ENCODE results near the gene VSX1.

The VSX1 gene

DNA sequence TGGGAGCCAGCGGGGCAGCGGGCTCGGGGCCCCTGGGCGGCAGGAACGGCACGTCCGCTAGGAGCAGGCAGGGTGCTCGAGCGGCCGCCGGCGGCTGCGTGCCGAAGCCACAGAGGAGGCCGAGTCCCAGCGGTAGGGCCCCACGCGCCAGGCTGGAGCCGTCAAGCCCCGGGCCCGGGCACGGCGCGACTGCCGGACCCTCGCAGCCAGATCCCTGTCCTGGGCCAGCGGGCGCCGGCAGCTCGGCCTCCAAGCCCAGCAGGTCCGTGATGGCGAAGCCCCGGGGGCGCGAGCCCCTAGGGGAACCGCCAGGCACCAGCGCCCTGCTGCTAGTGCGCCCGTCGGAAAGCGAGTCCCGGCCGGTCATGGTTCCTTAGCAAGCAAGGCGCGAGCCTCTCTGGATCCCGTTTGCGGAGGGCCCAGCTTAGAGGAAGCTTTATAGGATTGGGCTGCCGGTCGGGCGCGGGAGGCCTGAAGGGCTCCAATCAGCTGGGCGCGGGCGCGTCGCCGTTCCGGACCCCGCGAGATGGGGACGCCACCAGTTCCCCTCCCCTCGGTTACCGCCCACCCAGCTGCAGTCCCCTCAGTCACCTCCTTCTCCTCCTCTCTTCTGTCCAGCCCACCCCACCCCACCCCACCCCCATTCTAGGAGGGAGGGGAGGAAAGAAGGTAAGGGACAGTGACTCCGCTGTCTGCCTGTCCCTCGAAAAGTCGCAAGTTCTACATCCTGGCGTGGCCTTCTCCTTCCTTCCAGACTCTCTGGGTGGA, at the start of gene VSX1:
Gene VSX1, minus strand, starts transcription at position 412 of the 768 bp plus-strand sequence. Its CDS starts 45 bp downstream, at position 367.
- no peak for TF ChIP-seq CTCF (IDR thresholded peaks at IDR 0.05; ENCODE audit: low read depth, low read length, missing control alignments)
- DNase-seq (ENCODE audit: extremely low read depth, low read depth): no peak
- H3K4me3 ChIP-seq (replicated peaks; ENCODE audit: low read depth, low read length): no peak within 1 kb of the TSS

DNA sequence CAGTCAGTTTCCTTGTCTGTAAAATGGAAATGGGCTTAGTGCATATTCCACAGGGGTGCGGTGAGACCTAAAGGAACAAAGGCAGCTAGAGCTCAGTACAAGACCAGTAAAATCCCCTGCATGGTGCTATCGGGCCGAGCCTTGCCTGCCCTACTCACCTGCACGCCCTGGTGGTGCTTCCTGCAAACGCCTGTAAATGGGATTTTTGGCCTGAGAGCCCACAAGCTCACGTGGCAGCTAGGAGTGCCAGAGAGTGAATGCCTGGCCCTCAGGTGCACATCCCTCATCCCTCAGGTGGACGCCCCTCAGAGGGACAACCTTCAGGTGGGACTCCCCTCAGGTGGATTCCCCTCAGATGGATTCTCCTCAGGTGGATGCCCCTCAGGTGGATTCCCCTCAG, 48.0 kb upstream of the VSX1 start:
- DNase-seq (ENCODE audit: extremely low read depth, low read depth): no peak
- no peak overlapping the region for H3K4me3 ChIP-seq (replicated peaks; ENCODE audit: low read depth, low read length)
- TF ChIP-seq CTCF (IDR thresholded peaks at IDR 0.05; ENCODE audit: low read depth, low read length, missing control alignments): no peak

DNA sequence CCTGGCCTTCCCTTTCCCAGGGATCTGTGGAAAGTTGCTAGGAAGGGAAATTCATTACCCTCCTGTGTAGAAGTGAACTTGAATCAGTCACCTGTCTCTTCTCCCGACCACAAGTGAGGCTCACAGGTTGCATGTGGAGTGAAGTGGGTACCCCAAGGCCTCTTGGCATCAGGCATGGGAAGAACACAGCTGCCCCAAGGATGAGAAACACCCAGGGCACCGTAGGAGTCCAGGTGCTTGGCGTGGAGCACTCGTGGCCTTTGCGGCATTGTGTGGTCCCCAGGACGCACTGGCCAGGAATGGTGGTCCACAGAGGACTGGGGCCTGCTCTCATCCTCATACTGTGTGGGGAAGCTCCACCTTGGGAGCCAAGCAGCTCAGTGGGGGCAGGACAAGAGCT, 47.5 kb upstream of the VSX1 start:
- no peak overlapping the region for H3K4me3 ChIP-seq (replicated peaks; ENCODE audit: low read depth, low read length)
- no peak for DNase-seq (ENCODE audit: extremely low read depth, low read depth)
- no peak for TF ChIP-seq CTCF (IDR thresholded peaks at IDR 0.05; ENCODE audit: low read depth, low read length, missing control alignments)

DNA sequence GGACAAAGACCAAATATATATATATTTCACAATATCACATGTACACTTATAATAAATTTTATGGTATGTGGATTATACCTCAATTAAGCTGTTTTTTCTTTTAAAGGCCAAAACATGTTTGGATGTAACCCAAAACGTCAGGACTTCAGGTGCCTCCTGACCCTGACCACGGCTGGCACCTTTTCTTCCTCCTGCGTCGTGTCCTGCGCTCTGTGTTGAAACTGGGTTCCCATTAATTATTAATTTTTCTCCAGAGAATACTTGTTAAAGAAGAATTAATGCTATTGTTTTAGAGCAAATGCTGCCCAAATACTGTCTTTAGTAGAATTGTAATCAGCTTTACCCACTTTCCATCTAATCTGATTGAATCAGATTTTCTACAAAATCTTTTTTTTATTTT, 46.7 kb upstream of the VSX1 start:
- TF ChIP-seq CTCF (IDR thresholded peaks at IDR 0.05; ENCODE audit: low read depth, low read length, missing control alignments): no peak
- H3K4me3 ChIP-seq (replicated peaks; ENCODE audit: low read depth, low read length): no peak overlapping the region
- DNase-seq (ENCODE audit: extremely low read depth, low read depth): no peak

- DNase-seq (ENCODE audit: extremely low read depth, low read depth): no peak
- H3K4me3 ChIP-seq (replicated peaks; ENCODE audit: low read depth, low read length): no peak overlapping the region
- no peak for TF ChIP-seq CTCF (IDR thresholded peaks at IDR 0.05; ENCODE audit: low read depth, low read length, missing control alignments)
Measured at GRCh38 chr20:25127761-25128537, 46.0 kb upstream of the VSX1 start.

- TF ChIP-seq CTCF (IDR thresholded peaks at IDR 0.05; ENCODE audit: low read depth, low read length, missing control alignments): no peak
- DNase-seq (ENCODE audit: extremely low read depth, low read depth): no peak
Measured at GRCh38 chr20:25126204-25127029, 44.5 kb upstream of the VSX1 start.

More at GRCh38 chr20:25126204-25127029, 44.5 kb upstream of the VSX1 start:
- no peak overlapping the region for H3K4me3 ChIP-seq (replicated peaks; ENCODE audit: low read depth, low read length)
